CD4-positive, alpha-beta T cell (primary cell): ENCODE results near the gene MAMLD1. TPM values are rescaled to one million over a fixed set of nuclear protein-coding genes. Genes with fewer than 3 reads are reported as not detected.

Source experiments
- ATAC-seq: fragments of 200-7000 bp; cut with Tn5 transposase; one replicate; pipeline ENCODE4 v1.10.0; 2022; ENCODE audit warnings: mild to moderate bottlenecking; ENCODE audit not compliant: poor library complexity
- CTCF ChIA-PET: fragments of 350-600 bp; sonication (Branson Sonifier 250); formaldehyde crosslinking; loops from one replicate; lab custom pipeline; 2021; ENCODE audit warnings: antibody characterized with exemption, inconsistent platforms; lab: Charles Lee
- POLR2A ChIA-PET: fragments of 350-600 bp; sonication (Branson Sonifier 250); formaldehyde crosslinking; loops from one replicate; lab custom pipeline; 2021; ENCODE audit warnings: antibody characterized with exemption, inconsistent platforms; lab: Charles Lee
- DNase-seq, 14 experiments: peaks; one replicate each; pipeline ENCODE4 v3.0.0-alpha.2; 2013 to 2020; ENCODE audit warnings: mixed read lengths in 2 of 14
- H3K27ac ChIP-seq, 2 donors: one replicate each; pipeline versions ENCODE4 v1.5.1 to v1.7.0; 2013; ENCODE audit warnings: low read length in 2 of 2, low read depth in 1 of 2, mild to moderate bottlenecking in 1 of 2
- H3K27me3 ChIP-seq, 2 experiments: 1 replicate in 1 of 2; 2 replicates in 1 of 2; pipeline versions ENCODE4 v1.6.1 to v1.7.0; 2013; ENCODE audit warnings: low read length in 2 of 2, control low read depth in 1 of 2, mild to moderate bottlenecking in 1 of 2, moderate library complexity in 1 of 2; ENCODE audit not compliant: insufficient read depth in 2 of 2, control insufficient read depth in 1 of 2
- H3K36me3 ChIP-seq: one replicate; pipeline ENCODE4 v1.6.1; 2013; ENCODE audit warnings: low read length, control low read depth; ENCODE audit not compliant: insufficient read depth
- H3K4me1 ChIP-seq: one replicate; pipeline ENCODE4 v1.6.1; 2013; ENCODE audit warnings: low read length, control low read depth; ENCODE audit not compliant: insufficient read depth
- H3K4me3 ChIP-seq: one replicate; pipeline ENCODE4 v1.5.1; 2013; ENCODE audit warnings: mild to moderate bottlenecking, low read length, moderate library complexity
- H3K9me3 ChIP-seq, 2 experiments: 1 replicate in 1 of 2; 2 replicates in 1 of 2; pipeline versions ENCODE4 v1.6.1 to v1.7.0; 2013; ENCODE audit warnings: low read length in 2 of 2, mild to moderate bottlenecking in 2 of 2, control low read depth in 1 of 2, moderate library complexity in 1 of 2; ENCODE audit not compliant: control insufficient read depth in 1 of 2, insufficient read depth in 1 of 2
- H3K27ac Mint-ChIP-seq: one replicate; pipeline ENCODE4 v1.8.0; 2020; ENCODE audit warnings: mixed read lengths
- H3K27me3 Mint-ChIP-seq: one replicate; pipeline ENCODE4 v1.8.0; 2021; ENCODE audit warnings: mixed read lengths
- H3K36me3 Mint-ChIP-seq: one replicate; pipeline ENCODE4 v1.8.0; 2021; ENCODE audit warnings: low read depth, mixed read lengths
- H3K4me1 Mint-ChIP-seq: one replicate; pipeline ENCODE4 v1.8.0; 2021; ENCODE audit warnings: low read depth, mixed read lengths
- H3K4me3 Mint-ChIP-seq: one replicate; pipeline ENCODE4 v1.8.0; 2020; ENCODE audit warnings: mild to moderate bottlenecking, mixed read lengths
- H3K9me3 Mint-ChIP-seq: one replicate; pipeline ENCODE4 v1.8.0; 2020; ENCODE audit warnings: mixed read lengths
- intact Hi-C, 2 experiments: fragments of 100-400 bp; cut with DNase I in 1 of 2; cut with micrococcal nuclease in 1 of 2; formaldehyde crosslinking; loops; one replicate each; pipeline versions ENCODE4 v1.15.1 to v1.9.0; 2023 to 2025; cut with DNase I, micrococcal nuclease
- total RNA-seq, 174 experiments: library from RNA in 2 of 174; stranded (reverse) in 2 of 174; gene quantifications; one replicate each; pipeline ENCODE4 v1.2.3 and lab custom pipeline; 2021 to 2026
- TF ChIP-seq, protein P1 (sequence below): fragments of 200-600 bp; IDR thresholded peaks from one replicate; pipeline ENCODE4 v1.8.0; 2022; ENCODE audit warnings: antibody characterized with exemption, mild to moderate bottlenecking

MAMLD1 gene
- total RNA-seq, 2 experiments from 2014 or later: 0.45 to 0.96 TPM

DNA sequence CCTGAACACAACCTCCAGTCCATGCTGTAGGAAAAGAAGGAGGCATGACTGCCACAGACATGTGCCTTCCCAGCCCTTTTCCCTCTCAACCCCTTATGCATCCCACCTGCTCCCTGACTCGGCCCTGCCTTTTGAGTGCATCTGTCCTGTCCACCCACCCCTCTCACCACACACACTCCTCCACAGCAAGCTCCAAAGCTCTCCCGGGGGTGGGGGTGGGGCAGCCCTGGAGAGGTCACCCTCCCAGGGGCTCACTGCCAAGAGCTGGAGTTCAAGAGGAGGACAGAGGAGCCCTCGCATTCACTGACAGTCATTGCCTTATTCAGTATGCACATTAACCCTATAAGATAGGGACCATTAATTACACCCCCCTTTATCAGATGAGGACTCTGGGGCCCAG lies 46.6 kb upstream of the MAMLD1 start:
- CTCF ChIA-PET: no interaction called here
- H3K27ac ChIP-seq: no peak overlapping the region
- DNase-seq: no peak

DNA sequence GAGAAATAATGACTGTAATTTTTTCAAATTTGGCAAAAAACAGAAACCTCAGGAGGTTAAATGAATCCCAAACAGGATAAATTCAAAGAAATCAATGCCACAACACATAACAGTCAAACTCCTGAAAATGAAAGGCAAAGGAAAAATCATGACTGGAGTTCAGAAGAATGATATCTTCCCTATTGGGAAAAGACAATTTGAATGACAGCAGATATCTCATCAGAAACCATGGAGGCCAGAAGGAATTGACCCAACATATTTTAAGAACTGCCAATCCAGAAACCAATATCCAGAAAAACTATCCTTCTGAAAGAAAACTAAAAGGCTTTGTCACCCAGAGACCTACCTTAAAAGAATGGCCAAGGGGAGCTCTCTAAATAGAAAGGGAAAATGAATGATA lies 40.1 kb upstream of the MAMLD1 start:
- Histone ChIP-seq H3K27ac (no peak overlapping the region), H3K36me3 (no peaks in the 10 kb centered on the region), H3K27me3 (no peaks in the 10 kb centered on the region), H3K9me3 (no peaks in the 10 kb centered on the region), H3K4me3 (no peak overlapping the region), H3K4me1 (no peaks in the 10 kb centered on the region)
- Mint-ChIP-seq H3K4me3 (no peak overlapping the region), H3K27me3 (no peaks in the 10 kb centered on the region), H3K9me3 (no peaks in the 10 kb centered on the region), H3K36me3 (no peaks in the 10 kb centered on the region), H3K4me1 (no peaks in the 10 kb centered on the region), H3K27ac (no peak overlapping the region)
- TF ChIP-seq, protein P1, sequence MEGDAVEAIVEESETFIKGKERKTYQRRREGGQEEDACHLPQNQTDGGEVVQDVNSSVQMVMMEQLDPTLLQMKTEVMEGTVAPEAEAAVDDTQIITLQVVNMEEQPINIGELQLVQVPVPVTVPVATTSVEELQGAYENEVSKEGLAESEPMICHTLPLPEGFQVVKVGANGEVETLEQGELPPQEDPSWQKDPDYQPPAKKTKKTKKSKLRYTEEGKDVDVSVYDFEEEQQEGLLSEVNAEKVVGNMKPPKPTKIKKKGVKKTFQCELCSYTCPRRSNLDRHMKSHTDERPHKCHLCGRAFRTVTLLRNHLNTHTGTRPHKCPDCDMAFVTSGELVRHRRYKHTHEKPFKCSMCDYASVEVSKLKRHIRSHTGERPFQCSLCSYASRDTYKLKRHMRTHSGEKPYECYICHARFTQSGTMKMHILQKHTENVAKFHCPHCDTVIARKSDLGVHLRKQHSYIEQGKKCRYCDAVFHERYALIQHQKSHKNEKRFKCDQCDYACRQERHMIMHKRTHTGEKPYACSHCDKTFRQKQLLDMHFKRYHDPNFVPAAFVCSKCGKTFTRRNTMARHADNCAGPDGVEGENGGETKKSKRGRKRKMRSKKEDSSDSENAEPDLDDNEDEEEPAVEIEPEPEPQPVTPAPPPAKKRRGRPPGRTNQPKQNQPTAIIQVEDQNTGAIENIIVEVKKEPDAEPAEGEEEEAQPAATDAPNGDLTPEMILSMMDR: no peak
- intact Hi-C loops: no loop called here
- ATAC-seq: no peak
- ChIA-PET CTCF (no interaction called here), POLR2A (no interaction called here)
- no peak for DNase-seq

More for the DNA sequence above, 46.6 kb upstream of the MAMLD1 start:
- Histone ChIP-seq H3K36me3 (no peaks in the 10 kb centered on the region), H3K4me3 (no peak overlapping the region), H3K27me3 (no peaks in the 10 kb centered on the region), H3K4me1 (no peaks in the 10 kb centered on the region), H3K9me3 (no peaks in the 10 kb centered on the region)
- H3K36me3 Mint-ChIP-seq: no peaks in the 10 kb centered on the region
- H3K9me3 Mint-ChIP-seq: no peaks in the 10 kb centered on the region
- no peak overlapping the region for H3K4me3 Mint-ChIP-seq
- no peak overlapping the region for H3K27ac Mint-ChIP-seq
- intact Hi-C loops: no loop called here
- POLR2A ChIA-PET: no interaction called here
- no peaks in the 10 kb centered on the region for H3K4me1 Mint-ChIP-seq
- H3K27me3 Mint-ChIP-seq: no peaks in the 10 kb centered on the region
- TF ChIP-seq, protein P1: no peak
- no peak for ATAC-seq

DNA sequence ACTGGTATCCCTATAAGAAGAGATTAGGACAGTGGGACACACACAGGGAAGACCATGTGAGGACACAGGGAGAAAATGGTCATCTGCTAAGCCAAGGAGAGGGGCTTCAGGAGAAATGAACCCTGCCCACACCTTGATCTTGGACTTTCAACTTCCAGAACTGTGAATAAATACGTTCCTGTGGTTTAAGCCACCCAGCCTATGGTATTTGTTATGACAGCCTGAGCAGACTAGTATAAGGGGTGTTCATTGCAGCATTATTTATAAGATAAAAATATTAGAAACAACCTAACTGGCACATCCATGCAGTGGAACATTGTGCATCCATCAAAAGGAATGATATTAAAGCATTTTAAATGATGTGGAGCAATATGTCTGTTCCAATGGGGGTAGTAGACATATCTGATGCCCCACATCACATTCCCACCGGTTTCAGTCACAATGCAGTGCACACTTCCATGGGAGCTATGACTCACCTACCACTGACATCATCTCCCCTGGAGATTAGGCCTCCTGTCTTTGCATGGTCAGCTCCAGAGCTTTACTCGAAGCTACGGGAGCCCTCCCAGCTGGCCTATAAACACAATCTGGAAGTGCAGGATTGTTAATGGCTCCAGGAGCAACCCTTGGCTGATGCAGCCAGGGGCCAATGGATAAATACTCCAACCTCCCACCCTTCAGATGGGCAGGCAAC lies 38.9 kb upstream of the MAMLD1 start:
- POLR2A ChIA-PET: no interaction called here
- no peaks in the 10 kb centered on the region for H3K36me3 Mint-ChIP-seq
- no peak overlapping the region for H3K4me3 ChIP-seq
- CTCF ChIA-PET: no interaction called here
- no peaks in the 10 kb centered on the region for H3K27me3 Mint-ChIP-seq
- no peaks in the 10 kb centered on the region for H3K4me1 Mint-ChIP-seq
- intact Hi-C loops: no loop called here
- no peak overlapping the region for H3K4me3 Mint-ChIP-seq
- no peaks in the 10 kb centered on the region for H3K36me3 ChIP-seq
- DNase-seq (no peak), ATAC-seq (no peak)
- no peaks in the 10 kb centered on the region for H3K9me3 ChIP-seq
- TF ChIP-seq, protein P1: no peak
- no peaks in the 10 kb centered on the region for H3K27me3 ChIP-seq
- H3K27ac Mint-ChIP-seq: no peak overlapping the region
- no peaks in the 10 kb centered on the region for H3K4me1 ChIP-seq
- H3K9me3 Mint-ChIP-seq: no peaks in the 10 kb centered on the region
- H3K27ac ChIP-seq: no peak overlapping the region
